Neural crest cell (in vitro differentiated cells): ENCODE results near the gene FAM171A1. TPM values are rescaled to one million over a fixed set of nuclear protein-coding genes. Genes with fewer than 3 reads are reported as not detected.

ENCODE experiments used
- DNase-seq: peaks from one replicate; pipeline ENCODE4 v3.0.0; 2021; ENCODE audit warnings: low read depth, mixed read lengths, low spot score
- H3K27ac Mint-ChIP-seq: one replicate; pipeline ENCODE4 v1.8.0; 2021; ENCODE audit warnings: mild to moderate bottlenecking, mixed read lengths; ENCODE audit not compliant: unreplicated experiment
- H3K27me3 Mint-ChIP-seq: 2 replicates; pipeline ENCODE4 v1.8.0; 2021; ENCODE audit warnings: low read depth, mild to moderate bottlenecking, mixed read lengths
- H3K36me3 Mint-ChIP-seq: 2 replicates; pipeline ENCODE4 v1.8.0; 2021; ENCODE audit warnings: low read depth, mild to moderate bottlenecking, mixed read lengths
- H3K4me1 Mint-ChIP-seq: 2 replicates; pipeline ENCODE4 v1.8.0; 2021; ENCODE audit warnings: mixed read lengths
- H3K4me3 Mint-ChIP-seq: one replicate; pipeline ENCODE4 v1.8.0; 2021; ENCODE audit warnings: mild to moderate bottlenecking, mixed read lengths
- H3K9me3 Mint-ChIP-seq: 2 replicates; pipeline ENCODE4 v1.8.0; 2021; ENCODE audit warnings: mixed read lengths
- total RNA-seq: library from RNA; stranded (reverse); gene quantifications from 2 replicates; pipeline ENCODE4 v1.2.1, GENCODE V29; 2021
- TF ChIP-seq, protein P1 (sequence below): fragments of 200-600 bp; sonication (generic); conservative IDR thresholded peaks from 2 replicates; pipeline ENCODE4 v1.5.0; 2021; ENCODE audit warnings: antibody characterized with exemption, mild to moderate bottlenecking

Gene FAM171A1
- total RNA-seq, 1 donor from 2014 or later, result 64.2 TPM

DNA sequence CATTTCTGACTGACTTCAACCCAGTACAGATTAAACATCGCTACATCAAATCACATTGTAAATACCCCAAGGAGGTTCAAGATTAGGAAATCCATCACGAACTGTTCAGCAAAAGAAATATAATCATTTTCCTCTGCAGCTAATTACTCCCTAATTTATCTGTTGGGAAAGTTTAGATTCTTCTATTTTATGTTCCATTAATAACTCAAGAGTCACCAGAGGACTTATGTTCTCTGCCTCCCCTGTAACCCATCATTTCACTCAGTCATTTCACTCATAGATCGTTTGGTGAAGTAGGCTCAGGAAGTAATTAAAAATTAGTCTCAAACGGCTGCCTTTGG lies 45.2 kb downstream of the FAM171A1 start:
- H3K36me3 Mint-ChIP-seq, result peaks cover 6% of the 10 kb centered on the region
- no peak overlapping the region for H3K27ac Mint-ChIP-seq
- H3K4me1 Mint-ChIP-seq, result peaks cover 24% of the 10 kb centered on the region
- no peak for DNase-seq
- no peaks in the 10 kb centered on the region for H3K27me3 Mint-ChIP-seq
- H3K4me3 Mint-ChIP-seq, result no peak overlapping the region
- TF ChIP-seq, protein P1, sequence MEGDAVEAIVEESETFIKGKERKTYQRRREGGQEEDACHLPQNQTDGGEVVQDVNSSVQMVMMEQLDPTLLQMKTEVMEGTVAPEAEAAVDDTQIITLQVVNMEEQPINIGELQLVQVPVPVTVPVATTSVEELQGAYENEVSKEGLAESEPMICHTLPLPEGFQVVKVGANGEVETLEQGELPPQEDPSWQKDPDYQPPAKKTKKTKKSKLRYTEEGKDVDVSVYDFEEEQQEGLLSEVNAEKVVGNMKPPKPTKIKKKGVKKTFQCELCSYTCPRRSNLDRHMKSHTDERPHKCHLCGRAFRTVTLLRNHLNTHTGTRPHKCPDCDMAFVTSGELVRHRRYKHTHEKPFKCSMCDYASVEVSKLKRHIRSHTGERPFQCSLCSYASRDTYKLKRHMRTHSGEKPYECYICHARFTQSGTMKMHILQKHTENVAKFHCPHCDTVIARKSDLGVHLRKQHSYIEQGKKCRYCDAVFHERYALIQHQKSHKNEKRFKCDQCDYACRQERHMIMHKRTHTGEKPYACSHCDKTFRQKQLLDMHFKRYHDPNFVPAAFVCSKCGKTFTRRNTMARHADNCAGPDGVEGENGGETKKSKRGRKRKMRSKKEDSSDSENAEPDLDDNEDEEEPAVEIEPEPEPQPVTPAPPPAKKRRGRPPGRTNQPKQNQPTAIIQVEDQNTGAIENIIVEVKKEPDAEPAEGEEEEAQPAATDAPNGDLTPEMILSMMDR, result no peak
- no peaks in the 10 kb centered on the region for H3K9me3 Mint-ChIP-seq

DNA sequence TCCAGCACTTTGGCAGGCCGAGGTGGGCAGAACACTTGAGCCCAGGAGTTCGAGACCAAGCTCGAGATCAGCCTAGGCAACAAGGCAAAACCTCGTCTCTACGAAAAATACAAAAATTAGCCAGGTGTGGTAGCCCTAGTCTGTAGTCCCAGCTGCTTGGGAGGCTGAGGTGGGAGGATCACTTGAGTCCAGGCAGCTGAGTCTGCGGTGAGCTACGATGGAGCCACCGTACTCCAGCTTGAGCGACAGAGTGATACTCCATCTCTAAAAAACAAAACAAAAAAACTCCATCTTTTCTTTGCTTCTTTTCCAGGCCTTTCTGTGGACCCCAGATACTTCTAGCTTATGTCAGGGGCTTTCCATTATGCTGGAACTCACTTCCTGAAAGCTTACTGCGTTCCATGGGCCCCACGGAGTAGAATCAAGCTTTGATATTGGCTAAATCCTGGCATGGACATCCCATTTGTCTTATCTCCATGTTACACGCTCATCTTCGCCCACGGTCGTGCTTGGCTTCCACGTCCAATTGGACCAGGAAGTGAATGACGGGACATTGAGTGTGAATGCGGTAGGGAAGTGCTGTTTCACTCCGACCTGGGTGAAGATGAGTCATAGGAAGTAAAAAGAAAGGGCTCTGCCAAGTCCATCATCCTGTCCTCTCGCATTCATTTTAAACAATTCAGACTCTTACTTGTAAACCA lies 45.7 kb downstream of the FAM171A1 start:
- TF ChIP-seq, protein P1, result no peak
- Mint-ChIP-seq H3K9me3 (no peaks in the 10 kb centered on the region), H3K27ac (no peak overlapping the region), H3K27me3 (no peaks in the 10 kb centered on the region), H3K4me3 (no peak overlapping the region), H3K36me3 (peaks cover 6% of the 10 kb centered on the region), H3K4me1 (peaks cover 26% of the 10 kb centered on the region)
- DNase-seq, result no peak

DNA sequence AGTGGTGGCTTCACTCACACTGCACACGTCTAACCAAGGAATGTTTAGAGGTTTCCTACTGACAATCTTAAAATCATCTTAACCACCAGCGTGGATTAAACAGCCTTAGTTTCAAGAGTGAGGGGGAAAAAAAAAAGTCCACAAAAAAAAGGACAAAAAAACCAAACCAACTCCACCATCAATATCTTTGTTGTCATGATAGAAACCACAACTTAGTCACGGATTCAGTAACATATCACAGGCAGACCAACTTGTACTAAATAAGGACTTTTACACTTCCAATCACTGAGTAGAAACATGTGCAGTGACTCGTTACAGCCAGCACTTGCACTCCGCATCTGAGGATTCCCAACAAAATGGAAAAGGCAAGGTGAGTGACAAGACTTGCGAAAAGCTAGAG lies 46.5 kb downstream of the FAM171A1 start:
- Mint-ChIP-seq H3K4me3 (no peak overlapping the region), H3K27me3 (no peaks in the 10 kb centered on the region), H3K9me3 (no peaks in the 10 kb centered on the region), H3K36me3 (peaks cover 6% of the 10 kb centered on the region), H3K27ac (no peak overlapping the region), H3K4me1 (peaks cover 26% of the 10 kb centered on the region)
- TF ChIP-seq, protein P1, result no peak
- DNase-seq, result no peak

DNA sequence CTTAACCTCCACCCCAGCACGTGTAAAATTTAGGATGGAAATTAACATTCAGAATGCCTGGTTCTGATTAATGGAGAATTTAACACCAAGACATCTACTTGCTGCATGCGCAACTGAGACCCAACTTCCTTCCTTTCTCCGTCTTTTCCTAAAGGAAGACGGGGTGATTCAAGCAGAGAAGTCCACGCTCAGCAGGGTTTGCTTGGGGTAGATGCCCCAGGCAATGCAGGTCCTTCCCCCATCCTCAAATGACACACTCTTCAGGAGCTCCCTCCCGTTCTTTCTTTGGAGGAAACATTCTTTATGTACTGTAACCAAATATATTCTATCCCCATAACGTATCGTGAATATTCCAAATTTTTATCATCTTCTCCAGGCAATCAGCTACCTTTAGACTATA lies 47.0 kb downstream of the FAM171A1 start:
- no peak overlapping the region for H3K4me3 Mint-ChIP-seq
- DNase-seq, result no peak
- H3K4me1 Mint-ChIP-seq, result peaks cover 26% of the 10 kb centered on the region
- no peak overlapping the region for H3K27ac Mint-ChIP-seq
- H3K9me3 Mint-ChIP-seq, result no peaks in the 10 kb centered on the region
- TF ChIP-seq, protein P1, result no peak
- H3K27me3 Mint-ChIP-seq, result no peaks in the 10 kb centered on the region
- peaks cover 6% of the 10 kb centered on the region for H3K36me3 Mint-ChIP-seq

DNA sequence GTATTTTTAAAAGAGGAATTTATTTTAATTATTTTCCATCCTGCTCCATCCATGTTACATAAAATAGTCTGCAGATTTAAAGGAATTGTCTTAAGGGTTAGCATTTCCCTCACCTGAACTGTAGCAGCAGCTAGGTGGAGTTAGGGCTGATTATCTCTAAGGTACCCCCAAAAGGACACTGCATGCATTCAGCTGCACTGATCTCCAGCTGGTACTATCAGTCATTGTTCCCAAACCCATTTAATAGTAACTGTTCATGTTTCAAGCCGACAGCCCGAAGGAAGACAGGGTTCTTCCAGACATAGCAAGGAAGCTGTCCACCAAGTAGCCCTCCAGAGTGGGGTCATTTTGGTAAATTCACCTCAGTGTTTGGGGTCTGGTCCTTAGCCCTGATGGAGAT lies 48.7 kb downstream of the FAM171A1 start:
- H3K9me3 Mint-ChIP-seq, result peaks cover 2% of the 10 kb centered on the region

More for the DNA sequence above, 48.7 kb downstream of the FAM171A1 start:
- no peak for DNase-seq
- H3K4me3 Mint-ChIP-seq, result no peak overlapping the region
- peaks cover 9% of the 10 kb centered on the region for H3K36me3 Mint-ChIP-seq
- TF ChIP-seq, protein P1, result no peak
- H3K27me3 Mint-ChIP-seq, result no peaks in the 10 kb centered on the region
- no peak overlapping the region for H3K27ac Mint-ChIP-seq
- H3K4me1 Mint-ChIP-seq, result peaks cover 26% of the 10 kb centered on the region
